Activated B cell treated with CpG ODN at 0.5 μM for 24 hours (primary cell): ENCODE results near the gene PTPN20. TPM values are rescaled to one million over a fixed set of nuclear protein-coding genes. Genes with fewer than 3 reads are reported as not detected.

Source experiments
- ATAC-seq: fragments of 200-7000 bp; cut with Tn5 transposase; one replicate; pipeline ENCODE4 v1.10.0; 2021; ENCODE audit warnings: low read depth, mild to moderate bottlenecking, moderate library complexity
- CTCF ChIA-PET: fragments of 350-600 bp; sonication (Branson Sonifier 250); formaldehyde crosslinking; loops from one replicate; lab custom pipeline; 2021; ENCODE audit warnings: antibody characterized with exemption; lab: Charles Lee
- POLR2A ChIA-PET: fragments of 350-600 bp; sonication (Branson Sonifier 250); formaldehyde crosslinking; loops from one replicate; lab custom pipeline; 2021; ENCODE audit warnings: antibody characterized with exemption; lab: Charles Lee
- DNase-seq: peaks from one replicate; pipeline ENCODE4 v3.0.0; 2022
- H3K27ac Mint-ChIP-seq: one replicate; pipeline ENCODE4 v1.8.0; 2020; ENCODE audit warnings: mixed read lengths
- H3K27me3 Mint-ChIP-seq: one replicate; pipeline ENCODE4 v1.8.0; 2021; ENCODE audit warnings: mixed read lengths
- H3K36me3 Mint-ChIP-seq: one replicate; pipeline ENCODE4 v1.8.0; 2021; ENCODE audit warnings: low read depth, mixed read lengths
- H3K4me1 Mint-ChIP-seq: one replicate; pipeline ENCODE4 v1.8.0; 2021; ENCODE audit warnings: mixed read lengths
- H3K4me3 Mint-ChIP-seq: one replicate; pipeline ENCODE4 v1.8.0; 2020; ENCODE audit warnings: mild to moderate bottlenecking, mixed read lengths
- H3K9me3 Mint-ChIP-seq: one replicate; pipeline ENCODE4 v1.8.0; 2020; ENCODE audit warnings: mixed read lengths
- intact Hi-C: fragments of 100-400 bp; cut with micrococcal nuclease; formaldehyde crosslinking; loops from one replicate; pipeline ENCODE4 v1.15.1; 2024
- total RNA-seq: library from RNA; stranded (reverse); gene quantifications from 2 replicates; pipeline ENCODE4 v1.2.3, GENCODE V29; 2022
- TF ChIP-seq, protein P1 (sequence below): fragments of 200-600 bp; IDR thresholded peaks from one replicate; pipeline ENCODE4 v1.8.0; 2022; ENCODE audit warnings: antibody characterized with exemption, mild to moderate bottlenecking

PTPN20 gene
- total RNA-seq, 1 donor from 2014 or later = 2.1 TPM

GRCh38 chr10:47028466-47028865 lies 117.2 kb downstream of the PTPN20 start:
- ChIA-PET POLR2A (no interaction called here), CTCF (interaction anchor here (1.0 kb wide), 2 partner anchors 282 to 283 kb away, joined by 3 read pairs; no protein-coding TSS in a partner anchor)
- Mint-ChIP-seq H3K4me3 (no peak overlapping the region), H3K27me3 (no peaks in the 10 kb centered on the region), H3K36me3 (no peaks in the 10 kb centered on the region), H3K4me1 (no peaks in the 10 kb centered on the region), H3K9me3 (no peaks in the 10 kb centered on the region), H3K27ac (no peak overlapping the region)
- intact Hi-C loops = no loop called here
- no peak for ATAC-seq
- TF ChIP-seq, protein P1, sequence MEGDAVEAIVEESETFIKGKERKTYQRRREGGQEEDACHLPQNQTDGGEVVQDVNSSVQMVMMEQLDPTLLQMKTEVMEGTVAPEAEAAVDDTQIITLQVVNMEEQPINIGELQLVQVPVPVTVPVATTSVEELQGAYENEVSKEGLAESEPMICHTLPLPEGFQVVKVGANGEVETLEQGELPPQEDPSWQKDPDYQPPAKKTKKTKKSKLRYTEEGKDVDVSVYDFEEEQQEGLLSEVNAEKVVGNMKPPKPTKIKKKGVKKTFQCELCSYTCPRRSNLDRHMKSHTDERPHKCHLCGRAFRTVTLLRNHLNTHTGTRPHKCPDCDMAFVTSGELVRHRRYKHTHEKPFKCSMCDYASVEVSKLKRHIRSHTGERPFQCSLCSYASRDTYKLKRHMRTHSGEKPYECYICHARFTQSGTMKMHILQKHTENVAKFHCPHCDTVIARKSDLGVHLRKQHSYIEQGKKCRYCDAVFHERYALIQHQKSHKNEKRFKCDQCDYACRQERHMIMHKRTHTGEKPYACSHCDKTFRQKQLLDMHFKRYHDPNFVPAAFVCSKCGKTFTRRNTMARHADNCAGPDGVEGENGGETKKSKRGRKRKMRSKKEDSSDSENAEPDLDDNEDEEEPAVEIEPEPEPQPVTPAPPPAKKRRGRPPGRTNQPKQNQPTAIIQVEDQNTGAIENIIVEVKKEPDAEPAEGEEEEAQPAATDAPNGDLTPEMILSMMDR = no peak
- peak; percentile 2 for DNase-seq

- DNase-seq = peak; percentile 12
- intact Hi-C loops = no loop called here
- ATAC-seq = no peak
- no peak overlapping the region for H3K27ac Mint-ChIP-seq
- TF ChIP-seq, protein P1 = no peak
- H3K9me3 Mint-ChIP-seq = no peaks in the 10 kb centered on the region
- H3K36me3 Mint-ChIP-seq = no peaks in the 10 kb centered on the region
- POLR2A ChIA-PET = no interaction called here
- no peak overlapping the region for H3K4me3 Mint-ChIP-seq
- CTCF ChIA-PET = interaction anchor here (1.0 kb wide), 1 partner anchor 282 kb away, joined by 3 read pairs; no protein-coding TSS in a partner anchor
- H3K27me3 Mint-ChIP-seq = no peaks in the 10 kb centered on the region
- no peaks in the 10 kb centered on the region for H3K4me1 Mint-ChIP-seq
Measured at GRCh38 chr10:47029181-47030009, 118.2 kb downstream of the PTPN20 start.

DNA sequence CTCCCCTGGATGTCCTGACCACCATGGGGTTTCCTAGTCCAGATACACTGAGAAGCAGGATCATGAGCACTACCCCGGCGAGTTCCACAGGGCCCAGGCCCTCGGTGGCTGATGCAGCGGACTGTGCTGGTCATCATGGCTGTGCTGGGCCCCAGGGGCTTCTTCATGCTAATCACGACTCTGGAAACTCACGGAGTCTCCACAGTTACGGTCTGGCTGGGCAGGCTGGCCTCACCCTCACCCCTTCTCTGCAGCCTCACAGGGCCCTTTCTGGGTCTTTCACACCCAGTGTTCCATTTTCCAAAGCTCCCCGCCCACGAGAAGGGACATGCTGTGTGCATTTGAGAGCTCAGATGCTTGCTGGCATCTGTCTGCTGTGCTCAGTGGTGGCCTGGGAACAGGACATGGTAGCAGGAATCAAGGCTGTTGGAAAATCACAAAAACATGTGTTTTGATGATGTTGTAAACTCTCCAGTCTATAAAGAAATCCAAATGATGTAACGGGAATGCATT lies 119.0 kb downstream of the PTPN20 start:
- DNase-seq (peak; percentile 6), ATAC-seq (no peak)
- Mint-ChIP-seq H3K27ac (no peak overlapping the region), H3K4me3 (no peak overlapping the region), H3K36me3 (no peaks in the 10 kb centered on the region), H3K9me3 (no peaks in the 10 kb centered on the region), H3K27me3 (no peaks in the 10 kb centered on the region), H3K4me1 (no peaks in the 10 kb centered on the region)
- CTCF ChIA-PET = no interaction called here
- intact Hi-C loops = no loop called here
- TF ChIP-seq, protein P1 = no peak
- POLR2A ChIA-PET = no interaction called here

GRCh38 chr10:47031211-47031900 lies 120.1 kb downstream of the PTPN20 start:
- no peaks in the 10 kb centered on the region for H3K27me3 Mint-ChIP-seq
- intact Hi-C loops = no loop called here
- peak; percentile 1 for DNase-seq
- no peaks in the 10 kb centered on the region for H3K36me3 Mint-ChIP-seq
- ChIA-PET CTCF (no interaction called here), POLR2A (no interaction called here)
- no peak for ATAC-seq
- H3K4me1 Mint-ChIP-seq = no peaks in the 10 kb centered on the region
- no peak overlapping the region for H3K4me3 Mint-ChIP-seq
- no peak overlapping the region for H3K27ac Mint-ChIP-seq
- TF ChIP-seq, protein P1 = no peak
- no peaks in the 10 kb centered on the region for H3K9me3 Mint-ChIP-seq
